ENCODE measurements around the gene FJX1.
"Not testable (repeated sequence)": the region's sequence is repeated elsewhere in the genome, so short reads cannot be mapped to it uniquely, and the experiment has no call there.

The FJX1 gene

GRCh38 chr11:35639591-35640179 is 21.4 kb downstream of the FJX1 start:
- no peak for DNase-seq

GRCh38 chr11:35641171-35641897 is 23.1 kb downstream of the FJX1 start:
- DNase-seq = no peak

GRCh38 chr11:35641964-35642363 is 23.7 kb downstream of the FJX1 start:
- DNase-seq = no peak

- no peak for DNase-seq
Measured at GRCh38 chr11:35647421-35648093, 29.3 kb downstream of the FJX1 start.

- DNase-seq = no peak
Measured at GRCh38 chr11:35650006-35650405, 31.7 kb downstream of the FJX1 start.

GRCh38 chr11:35650467-35650866 is 32.2 kb downstream of the FJX1 start:
- no peak for DNase-seq

GRCh38 chr11:35651263-35651662 is 33.0 kb downstream of the FJX1 start:
- no peak for DNase-seq

- not testable (repeated sequence) for DNase-seq
Measured at GRCh38 chr11:35652786-35653185, 34.5 kb downstream of the FJX1 start.

- DNase-seq = no peak
Measured at GRCh38 chr11:35654711-35655110, 36.5 kb downstream of the FJX1 start.

- no peak for DNase-seq
Measured at GRCh38 chr11:35655254-35655653, 37.0 kb downstream of the FJX1 start.

GRCh38 chr11:35655856-35656255 is 37.6 kb downstream of the FJX1 start:
- no peak for DNase-seq

- DNase-seq = no peak
Measured at GRCh38 chr11:35658020-35658948, 40.0 kb downstream of the FJX1 start.

- no peak for DNase-seq
Measured at GRCh38 chr11:35661534-35661933, 43.3 kb downstream of the FJX1 start.

- DNase-seq = peak; percentile 77
Measured at GRCh38 chr11:35662061-35662648, 43.9 kb downstream of the FJX1 start.

- DNase-seq = peak; percentile 71
Measured at GRCh38 chr11:35662649-35663407, 44.6 kb downstream of the FJX1 start, which contains the start of gene TRIM44. TSS of gene TRIM44 (plus strand) at chr11:35662775. CDS start at chr11:35663112, 337 bp downstream.

GRCh38 chr11:35663408-35663702 is 45.1 kb downstream of the FJX1 start:
- no peak for DNase-seq

GRCh38 chr11:35664977-35665441 is 46.7 kb downstream of the FJX1 start:
- no peak for DNase-seq

GRCh38 chr11:35667257-35667656 is 49.0 kb downstream of the FJX1 start:
- DNase-seq = no peak

- DNase-seq = not testable (repeated sequence)
Measured at GRCh38 chr11:35668350-35668749, 50.1 kb downstream of the FJX1 start.

All from SHP77 treated with DMSO at 0.1 percent for 48 hours (cell line).